Parathyroid adenoma (tissue), 2 donors: ENCODE results near the gene CLEC2A.
A peak's percentile ranks its signal among the peaks of the same experiment; 100 is the strongest.
"Not testable (repeated sequence)": the region's sequence is repeated elsewhere in the genome, so short reads cannot be mapped to it uniquely, and the experiment has no call there.

Source experiments
- H2AFZ ChIP-seq: fragments of 300-600 bp; sonication (generic); one replicate; pipeline ENCODE4 v1.7.0; 2017; ENCODE audit warnings: antibody characterized with exemption, mild to moderate bottlenecking
- H3K27ac ChIP-seq: fragments of 300-600 bp; sonication (generic); one replicate; pipeline ENCODE4 v1.7.0; 2017
- H3K27me3 ChIP-seq: fragments of 300-600 bp; sonication (generic); one replicate; pipeline ENCODE4 v1.7.0; 2017; ENCODE audit warnings: low read length; ENCODE audit not compliant: control insufficient read depth, insufficient read depth
- H3K36me3 ChIP-seq: fragments of 300-600 bp; sonication (generic); one replicate; pipeline ENCODE4 v1.7.0; 2017; ENCODE audit warnings: low read length; ENCODE audit not compliant: control insufficient read depth, insufficient read depth
- H3K4me1 ChIP-seq: fragments of 300-600 bp; sonication (generic); one replicate; pipeline ENCODE4 v1.7.0; 2017; ENCODE audit warnings: control low read depth
- H3K4me2 ChIP-seq: fragments of 300-600 bp; sonication (generic); one replicate; pipeline ENCODE4 v1.7.0; 2017; ENCODE audit warnings: low read length
- H3K4me3 ChIP-seq: fragments of 300-600 bp; sonication (generic); one replicate; pipeline ENCODE4 v1.7.0; 2017; ENCODE audit warnings: low read depth, low read length
- H3K79me2 ChIP-seq: fragments of 300-600 bp; sonication (generic); one replicate; pipeline ENCODE4 v1.7.0; 2017; ENCODE audit warnings: control low read depth
- H3K9ac ChIP-seq: fragments of 300-600 bp; sonication (generic); one replicate; pipeline ENCODE4 v1.7.0; 2017; ENCODE audit warnings: mild to moderate bottlenecking
- H3K9me3 ChIP-seq: fragments of 300-600 bp; sonication (generic); one replicate; pipeline ENCODE4 v1.7.0; 2017; ENCODE audit warnings: low read length; ENCODE audit not compliant: control insufficient read depth
- TF ChIP-seq, protein P1 (sequence below): fragments of 300-600 bp; sonication (generic); IDR thresholded peaks from one replicate; pipeline ENCODE4 v1.7.0; 2017; ENCODE audit warnings: antibody characterized with exemption, mild to moderate bottlenecking
- donor health status: primary hyperparathyroidism.

The CLEC2A gene

DNA sequence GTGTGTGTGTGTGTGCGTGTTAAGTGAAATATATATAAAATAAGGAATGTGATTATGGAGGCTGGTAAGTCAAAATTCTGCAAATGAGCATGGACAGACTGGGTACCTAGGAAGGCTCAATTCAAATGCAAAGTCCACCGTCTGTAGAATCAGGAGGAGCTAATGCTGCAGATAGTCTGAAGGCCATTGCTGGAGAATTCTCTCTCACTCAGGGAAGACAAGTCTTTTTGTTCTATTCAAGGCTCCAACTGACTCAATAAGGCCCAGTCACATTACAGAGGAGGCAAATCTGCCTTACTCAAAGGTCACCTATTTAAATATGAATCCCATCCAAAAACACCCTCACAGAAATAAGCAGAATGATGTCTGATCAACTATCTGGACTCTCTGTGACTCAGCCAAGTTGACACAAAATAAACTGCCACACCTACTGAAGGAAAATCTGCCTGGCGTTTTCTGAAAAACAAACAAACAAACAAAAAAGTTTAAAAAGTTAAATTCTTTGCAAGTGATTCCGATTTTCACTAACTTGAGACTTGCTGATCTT lies 51.6 kb downstream of the CLEC2A start:
- Histone ChIP-seq H3K27me3 (no peaks in the 10 kb centered on the region), H3K27ac (no peak overlapping the region), H3K4me2 (no peak overlapping the region), H3K79me2 (no peaks in the 10 kb centered on the region), H3K36me3 (no peaks in the 10 kb centered on the region), H3K9ac (no peak overlapping the region), H3K4me1 (no peaks in the 10 kb centered on the region), H2AFZ (no peak overlapping the region), H3K9me3 (no peaks in the 10 kb centered on the region), H3K4me3 (no peak overlapping the region)
- TF ChIP-seq, protein P1, sequence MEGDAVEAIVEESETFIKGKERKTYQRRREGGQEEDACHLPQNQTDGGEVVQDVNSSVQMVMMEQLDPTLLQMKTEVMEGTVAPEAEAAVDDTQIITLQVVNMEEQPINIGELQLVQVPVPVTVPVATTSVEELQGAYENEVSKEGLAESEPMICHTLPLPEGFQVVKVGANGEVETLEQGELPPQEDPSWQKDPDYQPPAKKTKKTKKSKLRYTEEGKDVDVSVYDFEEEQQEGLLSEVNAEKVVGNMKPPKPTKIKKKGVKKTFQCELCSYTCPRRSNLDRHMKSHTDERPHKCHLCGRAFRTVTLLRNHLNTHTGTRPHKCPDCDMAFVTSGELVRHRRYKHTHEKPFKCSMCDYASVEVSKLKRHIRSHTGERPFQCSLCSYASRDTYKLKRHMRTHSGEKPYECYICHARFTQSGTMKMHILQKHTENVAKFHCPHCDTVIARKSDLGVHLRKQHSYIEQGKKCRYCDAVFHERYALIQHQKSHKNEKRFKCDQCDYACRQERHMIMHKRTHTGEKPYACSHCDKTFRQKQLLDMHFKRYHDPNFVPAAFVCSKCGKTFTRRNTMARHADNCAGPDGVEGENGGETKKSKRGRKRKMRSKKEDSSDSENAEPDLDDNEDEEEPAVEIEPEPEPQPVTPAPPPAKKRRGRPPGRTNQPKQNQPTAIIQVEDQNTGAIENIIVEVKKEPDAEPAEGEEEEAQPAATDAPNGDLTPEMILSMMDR: no peak

DNA sequence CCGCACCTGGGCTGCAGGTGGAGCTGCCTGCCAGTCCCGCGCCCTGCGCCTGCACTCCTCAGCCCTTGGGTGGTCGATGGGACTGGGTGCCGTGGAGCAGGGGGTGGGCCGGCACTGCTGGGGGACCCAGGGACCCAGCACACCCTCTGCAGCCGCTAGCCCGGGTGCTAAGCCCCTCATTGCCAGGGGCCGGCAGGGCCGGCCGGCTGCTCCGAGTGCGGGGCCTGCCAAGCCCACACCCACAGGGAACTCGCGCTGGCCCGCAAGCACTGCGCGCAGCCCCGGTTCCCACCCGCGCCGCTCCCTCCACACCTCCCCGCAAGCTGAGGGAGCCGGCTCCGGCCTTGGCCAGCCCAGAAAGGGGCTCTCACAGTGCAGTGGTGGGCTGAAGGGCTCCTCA lies 56.0 kb downstream of the CLEC2A start:
- H2AFZ ChIP-seq, H3K27ac ChIP-seq, H3K36me3 ChIP-seq, H3K79me2 ChIP-seq, H3K4me1 ChIP-seq, H3K9me3 ChIP-seq, H3K4me3 ChIP-seq, H3K4me2 ChIP-seq, H3K27me3 ChIP-seq, H3K9ac ChIP-seq: not testable (repeated sequence)

DNA sequence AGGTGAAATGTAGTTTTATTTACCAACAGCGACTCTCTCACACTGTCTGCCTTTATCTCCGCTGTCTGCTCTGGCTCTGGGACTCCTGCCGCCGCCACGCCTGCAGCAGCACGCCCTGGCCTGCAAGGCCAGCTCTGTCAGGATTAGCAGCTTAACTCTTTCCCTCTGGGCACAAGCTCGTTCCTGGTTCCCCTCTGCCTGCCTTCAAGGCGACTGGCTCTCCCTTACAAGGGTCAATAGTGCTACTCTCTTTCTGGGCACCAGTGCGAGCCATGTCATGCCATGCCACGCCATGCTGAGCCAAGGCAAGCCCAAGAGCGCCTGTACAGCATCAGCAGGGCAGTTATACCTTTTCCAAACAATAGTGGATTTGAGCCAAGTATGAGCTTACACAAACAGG lies 59.4 kb downstream of the CLEC2A start:
- Histone ChIP-seq H2AFZ (no peak overlapping the region), H3K4me2 (no peak overlapping the region), H3K4me1 (no peaks in the 10 kb centered on the region), H3K79me2 (no peaks in the 10 kb centered on the region), H3K9me3 (no peaks in the 10 kb centered on the region), H3K36me3 (no peaks in the 10 kb centered on the region), H3K27ac (no peak overlapping the region), H3K4me3 (no peak overlapping the region), H3K27me3 (no peaks in the 10 kb centered on the region), H3K9ac (no peak overlapping the region)
- TF ChIP-seq, protein P1: no peak

DNA sequence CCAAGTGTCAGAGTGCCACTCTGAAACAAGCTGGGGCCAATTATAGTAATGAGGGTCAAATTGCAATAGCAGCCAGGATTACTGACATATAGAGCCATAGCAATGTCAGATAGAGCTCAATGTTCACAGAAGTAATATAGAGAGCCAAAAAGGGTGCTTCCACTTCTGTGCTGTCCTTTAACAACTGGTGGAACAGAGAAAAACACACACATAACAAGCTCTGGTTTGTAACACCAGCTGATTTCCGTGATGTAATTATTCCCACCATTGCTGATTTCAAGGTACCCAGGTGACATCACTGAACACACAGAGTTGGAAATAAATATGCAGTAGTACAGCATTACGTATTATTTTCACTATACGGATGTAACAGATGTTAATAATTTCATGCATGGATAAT lies 60.0 kb downstream of the CLEC2A start:
- no peaks in the 10 kb centered on the region for H3K27me3 ChIP-seq
- TF ChIP-seq, protein P1: no peak
- H3K79me2 ChIP-seq: no peaks in the 10 kb centered on the region
- no peaks in the 10 kb centered on the region for H3K4me1 ChIP-seq
- H3K36me3 ChIP-seq: no peaks in the 10 kb centered on the region
- H3K4me3 ChIP-seq: no peak overlapping the region
- no peak overlapping the region for H2AFZ ChIP-seq
- H3K9me3 ChIP-seq: no peaks in the 10 kb centered on the region
- H3K9ac ChIP-seq: no peak overlapping the region
- H3K4me2 ChIP-seq: no peak overlapping the region
- no peak overlapping the region for H3K27ac ChIP-seq

DNA sequence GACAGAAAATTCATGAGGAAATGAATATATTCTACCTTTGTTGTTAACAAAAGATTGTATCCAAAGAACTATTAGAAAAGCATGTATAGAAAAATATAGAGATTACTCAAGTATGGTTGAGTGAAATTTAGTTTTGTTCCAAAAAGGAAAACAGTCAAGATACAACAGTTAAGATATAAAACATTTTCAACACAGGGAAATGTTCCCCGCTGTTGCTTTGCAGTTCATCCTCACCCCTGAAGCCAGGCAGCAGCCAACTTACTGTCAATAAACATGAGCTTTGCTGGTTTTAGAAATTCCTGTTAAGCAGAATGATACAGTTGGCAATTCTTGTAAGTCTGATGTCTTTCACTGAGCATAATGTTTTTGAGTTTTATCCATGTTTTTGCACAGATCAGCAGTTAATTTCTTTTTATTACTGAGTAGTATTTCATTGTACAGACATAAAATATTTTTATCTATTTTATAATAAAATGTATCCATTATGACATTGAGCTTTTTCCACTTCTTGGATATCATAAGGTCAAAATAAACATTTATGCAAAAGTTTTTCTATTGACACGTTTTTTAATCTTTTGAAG lies 61.8 kb downstream of the CLEC2A start:
- Histone ChIP-seq H3K9ac (no peak overlapping the region), H3K27ac (peak overlapping the region; percentile 58), H3K4me2 (peak overlapping the region; percentile 65), H3K9me3 (no peaks in the 10 kb centered on the region), H3K4me3 (peak overlapping the region; percentile 42), H3K36me3 (no peaks in the 10 kb centered on the region), H3K79me2 (no peaks in the 10 kb centered on the region), H3K4me1 (no peaks in the 10 kb centered on the region), H2AFZ (peak overlapping the region; percentile 3), H3K27me3 (no peaks in the 10 kb centered on the region)
- TF ChIP-seq, protein P1: no peak
